CD4-positive, alpha-beta T cell (primary cell): ENCODE results near the gene CPE. TPM values are rescaled to one million over a fixed set of nuclear protein-coding genes. Genes with fewer than 3 reads are reported as not detected.

ENCODE experiments used
- ATAC-seq: fragments of 200-7000 bp; cut with Tn5 transposase; one replicate; pipeline ENCODE4 v1.10.0; 2022; ENCODE audit warnings: mild to moderate bottlenecking; ENCODE audit not compliant: poor library complexity
- CTCF ChIA-PET: fragments of 350-600 bp; sonication (Branson Sonifier 250); formaldehyde crosslinking; loops from one replicate; lab custom pipeline; 2021; ENCODE audit warnings: antibody characterized with exemption, inconsistent platforms; lab: Charles Lee
- POLR2A ChIA-PET: fragments of 350-600 bp; sonication (Branson Sonifier 250); formaldehyde crosslinking; loops from one replicate; lab custom pipeline; 2021; ENCODE audit warnings: antibody characterized with exemption, inconsistent platforms; lab: Charles Lee
- DNase-seq, 14 experiments: peaks; one replicate each; pipeline ENCODE4 v3.0.0-alpha.2; 2013 to 2020; ENCODE audit warnings: mixed read lengths in 2 of 14
- H3K27ac ChIP-seq, 2 donors: one replicate each; pipeline versions ENCODE4 v1.5.1 to v1.7.0; 2013; ENCODE audit warnings: low read length in 2 of 2, low read depth in 1 of 2, mild to moderate bottlenecking in 1 of 2
- H3K27me3 ChIP-seq, 2 experiments: 1 replicate in 1 of 2; 2 replicates in 1 of 2; pipeline versions ENCODE4 v1.6.1 to v1.7.0; 2013; ENCODE audit warnings: low read length in 2 of 2, control low read depth in 1 of 2, mild to moderate bottlenecking in 1 of 2, moderate library complexity in 1 of 2; ENCODE audit not compliant: insufficient read depth in 2 of 2, control insufficient read depth in 1 of 2
- H3K36me3 ChIP-seq: one replicate; pipeline ENCODE4 v1.6.1; 2013; ENCODE audit warnings: low read length, control low read depth; ENCODE audit not compliant: insufficient read depth
- H3K4me1 ChIP-seq: one replicate; pipeline ENCODE4 v1.6.1; 2013; ENCODE audit warnings: low read length, control low read depth; ENCODE audit not compliant: insufficient read depth
- H3K4me3 ChIP-seq: one replicate; pipeline ENCODE4 v1.5.1; 2013; ENCODE audit warnings: mild to moderate bottlenecking, low read length, moderate library complexity
- H3K9me3 ChIP-seq, 2 experiments: 1 replicate in 1 of 2; 2 replicates in 1 of 2; pipeline versions ENCODE4 v1.6.1 to v1.7.0; 2013; ENCODE audit warnings: low read length in 2 of 2, mild to moderate bottlenecking in 2 of 2, control low read depth in 1 of 2, moderate library complexity in 1 of 2; ENCODE audit not compliant: control insufficient read depth in 1 of 2, insufficient read depth in 1 of 2
- H3K27ac Mint-ChIP-seq: one replicate; pipeline ENCODE4 v1.8.0; 2020; ENCODE audit warnings: mixed read lengths
- H3K27me3 Mint-ChIP-seq: one replicate; pipeline ENCODE4 v1.8.0; 2021; ENCODE audit warnings: mixed read lengths
- H3K36me3 Mint-ChIP-seq: one replicate; pipeline ENCODE4 v1.8.0; 2021; ENCODE audit warnings: low read depth, mixed read lengths
- H3K4me1 Mint-ChIP-seq: one replicate; pipeline ENCODE4 v1.8.0; 2021; ENCODE audit warnings: low read depth, mixed read lengths
- H3K4me3 Mint-ChIP-seq: one replicate; pipeline ENCODE4 v1.8.0; 2020; ENCODE audit warnings: mild to moderate bottlenecking, mixed read lengths
- H3K9me3 Mint-ChIP-seq: one replicate; pipeline ENCODE4 v1.8.0; 2020; ENCODE audit warnings: mixed read lengths
- intact Hi-C, 2 experiments: fragments of 100-400 bp; cut with DNase I in 1 of 2; cut with micrococcal nuclease in 1 of 2; formaldehyde crosslinking; loops; one replicate each; pipeline versions ENCODE4 v1.15.1 to v1.9.0; 2023 to 2025; cut with DNase I, micrococcal nuclease
- total RNA-seq, 174 experiments: library from RNA in 2 of 174; stranded (reverse) in 2 of 174; gene quantifications; one replicate each; pipeline ENCODE4 v1.2.3 and lab custom pipeline; 2021 to 2026
- TF ChIP-seq, protein P1 (sequence below): fragments of 200-600 bp; IDR thresholded peaks from one replicate; pipeline ENCODE4 v1.8.0; 2022; ENCODE audit warnings: antibody characterized with exemption, mild to moderate bottlenecking

Gene CPE
- total RNA-seq, 2 experiments from 2014 or later = not detected

DNA sequence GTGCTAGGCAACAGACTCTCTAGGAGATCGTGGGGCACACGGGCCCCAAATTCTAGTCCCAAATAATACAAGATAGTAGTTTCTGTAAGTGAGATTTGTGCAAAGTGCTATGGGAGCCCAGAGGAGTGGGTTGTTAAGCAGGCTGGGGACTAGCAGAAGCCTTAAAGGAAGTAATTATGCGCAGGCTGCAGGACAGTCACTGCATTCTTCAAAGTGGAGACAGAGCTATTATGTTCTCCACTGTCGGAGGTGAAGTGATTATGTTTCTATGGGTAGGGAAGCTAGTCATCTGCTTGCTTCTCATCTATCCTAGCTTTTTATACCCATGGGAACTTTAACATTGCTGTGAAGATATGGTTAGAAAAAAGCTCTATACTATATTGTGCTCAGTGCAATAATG is 154.2 kb downstream of the CPE start:
- ATAC-seq (no peak), DNase-seq (no peak)
- Mint-ChIP-seq H3K36me3 (no peaks in the 10 kb centered on the region), H3K27me3 (peaks cover 21% of the 10 kb centered on the region), H3K9me3 (no peaks in the 10 kb centered on the region), H3K4me1 (no peaks in the 10 kb centered on the region), H3K27ac (no peak overlapping the region), H3K4me3 (no peak overlapping the region)
- Histone ChIP-seq H3K4me3 (no peak overlapping the region), H3K9me3 (no peaks in the 10 kb centered on the region), H3K36me3 (no peaks in the 10 kb centered on the region), H3K27me3 (no peaks in the 10 kb centered on the region), H3K27ac (no peak overlapping the region), H3K4me1 (no peaks in the 10 kb centered on the region)
- ChIA-PET CTCF (no interaction called here), POLR2A (no interaction called here)
- intact Hi-C loops = loop anchor here in 1 of 2 experiments (10.0 kb wide), 1 partner anchor 562 kb away; no protein-coding TSS in a partner anchor
- TF ChIP-seq, protein P1, sequence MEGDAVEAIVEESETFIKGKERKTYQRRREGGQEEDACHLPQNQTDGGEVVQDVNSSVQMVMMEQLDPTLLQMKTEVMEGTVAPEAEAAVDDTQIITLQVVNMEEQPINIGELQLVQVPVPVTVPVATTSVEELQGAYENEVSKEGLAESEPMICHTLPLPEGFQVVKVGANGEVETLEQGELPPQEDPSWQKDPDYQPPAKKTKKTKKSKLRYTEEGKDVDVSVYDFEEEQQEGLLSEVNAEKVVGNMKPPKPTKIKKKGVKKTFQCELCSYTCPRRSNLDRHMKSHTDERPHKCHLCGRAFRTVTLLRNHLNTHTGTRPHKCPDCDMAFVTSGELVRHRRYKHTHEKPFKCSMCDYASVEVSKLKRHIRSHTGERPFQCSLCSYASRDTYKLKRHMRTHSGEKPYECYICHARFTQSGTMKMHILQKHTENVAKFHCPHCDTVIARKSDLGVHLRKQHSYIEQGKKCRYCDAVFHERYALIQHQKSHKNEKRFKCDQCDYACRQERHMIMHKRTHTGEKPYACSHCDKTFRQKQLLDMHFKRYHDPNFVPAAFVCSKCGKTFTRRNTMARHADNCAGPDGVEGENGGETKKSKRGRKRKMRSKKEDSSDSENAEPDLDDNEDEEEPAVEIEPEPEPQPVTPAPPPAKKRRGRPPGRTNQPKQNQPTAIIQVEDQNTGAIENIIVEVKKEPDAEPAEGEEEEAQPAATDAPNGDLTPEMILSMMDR = no peak

DNA sequence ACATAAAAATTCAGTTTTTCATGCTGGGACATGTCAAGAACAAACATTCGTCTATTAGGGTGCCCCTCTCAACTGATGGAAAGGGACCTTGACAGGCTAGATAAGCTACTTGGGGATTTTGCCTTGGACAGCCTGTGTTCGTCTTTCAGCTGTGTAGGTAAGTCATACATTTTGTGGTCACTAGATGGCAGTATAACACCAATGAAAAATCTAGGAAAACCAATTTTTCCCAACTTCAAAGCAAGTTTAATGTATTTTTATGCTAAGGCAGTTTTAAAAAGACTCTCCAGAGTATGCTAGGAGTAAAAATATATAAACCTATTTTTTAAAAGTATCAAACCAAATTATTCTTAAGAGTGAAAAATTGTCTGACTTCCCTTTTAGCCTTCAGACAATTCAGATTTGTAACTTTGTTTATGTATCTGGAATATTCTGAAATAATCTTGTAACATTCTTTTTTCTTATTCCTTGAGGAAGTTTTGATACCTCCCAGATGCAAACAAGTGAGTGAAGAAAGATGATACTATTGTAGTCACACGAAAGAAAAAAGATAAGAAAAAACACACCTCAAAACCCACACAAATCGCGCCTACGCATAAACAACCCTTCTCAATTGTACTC is 158.3 kb downstream of the CPE start:
- Mint-ChIP-seq H3K27ac (no peak overlapping the region), H3K9me3 (no peaks in the 10 kb centered on the region), H3K27me3 (peaks cover 31% of the 10 kb centered on the region), H3K4me3 (no peak overlapping the region), H3K36me3 (no peaks in the 10 kb centered on the region), H3K4me1 (no peaks in the 10 kb centered on the region)
- POLR2A ChIA-PET = interaction anchor here (0.7 kb wide), 1 partner anchor 44 kb away, joined by 3 read pairs; no protein-coding TSS in a partner anchor
- no peaks in the 10 kb centered on the region for H3K4me1 ChIP-seq
- intact Hi-C loops = loop anchor here (5.0 to 10.0 kb wide), 3 partner anchors 405 to 558 kb away; no protein-coding TSS in a partner anchor
- DNase-seq (peak in 3 of 14 experiments; percentile 36 to 49 (median 43)), ATAC-seq (no peak)
- no peaks in the 10 kb centered on the region for H3K9me3 ChIP-seq
- no peak overlapping the region for H3K4me3 ChIP-seq
- TF ChIP-seq, protein P1 = peak; percentile 95
- H3K27ac ChIP-seq = no peak overlapping the region
- H3K36me3 ChIP-seq = no peaks in the 10 kb centered on the region
- CTCF ChIA-PET = no interaction called here
- no peaks in the 10 kb centered on the region for H3K27me3 ChIP-seq

DNA sequence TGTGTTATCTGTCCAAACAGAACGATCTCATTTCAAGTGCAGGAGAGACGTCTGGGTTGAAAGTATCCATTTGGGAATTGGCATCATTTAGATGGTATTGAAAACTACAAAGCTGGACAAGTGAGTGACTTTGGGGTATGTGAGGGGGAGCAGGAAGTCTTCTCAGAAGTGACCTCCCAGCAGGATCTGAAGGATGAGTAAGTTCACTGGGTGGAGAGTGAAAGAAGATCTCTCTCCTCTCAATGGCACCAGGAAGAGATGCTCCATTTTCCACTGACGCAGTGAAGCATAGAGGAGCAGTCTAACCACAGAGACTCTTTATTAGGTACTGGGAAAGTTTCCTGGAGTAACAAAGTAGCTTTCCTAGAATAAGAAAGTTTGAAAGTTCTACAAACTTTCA is 161.0 kb downstream of the CPE start:
- DNase-seq = no peak
- Histone ChIP-seq H3K36me3 (no peaks in the 10 kb centered on the region), H3K4me1 (no peaks in the 10 kb centered on the region), H3K4me3 (no peak overlapping the region), H3K27me3 (no peaks in the 10 kb centered on the region), H3K27ac (no peak overlapping the region), H3K9me3 (no peaks in the 10 kb centered on the region)
- no peaks in the 10 kb centered on the region for H3K9me3 Mint-ChIP-seq
- H3K27ac Mint-ChIP-seq = no peak overlapping the region
- H3K27me3 Mint-ChIP-seq = peaks cover 27% of the 10 kb centered on the region
- TF ChIP-seq, protein P1 = no peak
- ChIA-PET POLR2A (no interaction called here), CTCF (no interaction called here)
- H3K36me3 Mint-ChIP-seq = no peaks in the 10 kb centered on the region
- H3K4me1 Mint-ChIP-seq = no peaks in the 10 kb centered on the region
- no peak overlapping the region for H3K4me3 Mint-ChIP-seq
- intact Hi-C loops = loop anchor here (5.0 to 10.0 kb wide), 3 partner anchors 408 to 555 kb away; no protein-coding TSS in a partner anchor
- no peak for ATAC-seq
